Measurements from ENCODE around the gene PRG3. TPM values are rescaled to one million over a fixed set of nuclear protein-coding genes. Genes with fewer than 3 reads are reported as not detected.

Gene PRG3
- total and polyA plus RNA-seq, 2 of the 13 experiments (the other 11 are each of a cell fraction or from before 2014, with no cell fraction given): not detected

DNA sequence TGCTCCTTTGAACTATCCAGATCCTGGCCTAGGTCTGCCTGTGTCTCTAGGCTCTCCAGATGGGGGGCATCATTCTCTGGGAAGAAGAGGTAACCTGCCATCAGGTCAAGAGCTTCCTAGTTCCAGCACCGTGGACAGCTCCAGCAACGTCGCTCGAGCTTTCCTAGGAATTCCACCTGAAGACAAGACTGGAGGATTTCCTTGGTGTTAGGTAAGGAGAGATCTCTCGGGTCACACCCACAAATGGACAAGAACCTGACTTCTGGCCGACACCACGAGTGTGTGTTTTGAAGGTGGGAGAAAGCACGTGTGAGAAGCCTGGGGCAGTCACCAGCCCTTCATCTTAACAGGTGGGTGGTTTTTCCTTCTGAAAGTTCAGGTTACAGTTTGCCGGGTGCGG is 1.2 kb downstream of the PRG3 start (continued):
- TF ChIP-seq HES4 (CRISPR knock-in tag; IDR thresholded peaks at IDR 0.05; ENCODE audit: borderline replicate concordance) (no peak), ZNF160 (CRISPR knock-in tag; IDR thresholded peaks at IDR 0.05) (no peak), ZNF430 (CRISPR knock-in tag; IDR thresholded peaks at IDR 0.05) (no peak), SOX5 (CRISPR knock-in tag; IDR thresholded peaks at IDR 0.05; ENCODE audit: borderline replicate concordance) (no peak), GPN1 (CRISPR knock-in tag; IDR thresholded peaks at IDR 0.05; ENCODE audit: borderline replicate concordance) (no peak), DR1 (CRISPR knock-in tag; IDR thresholded peaks at IDR 0.05) (no peak), CENPT (CRISPR knock-in tag; IDR thresholded peaks at IDR 0.05; ENCODE audit: low read depth) (no peak), ZNF530 (CRISPR knock-in tag; IDR thresholded peaks at IDR 0.05; ENCODE audit: low read depth) (no peak), BORCS8-MEF2B (CRISPR knock-in tag; IDR thresholded peaks at IDR 0.05) (peak; percentile 35; the same call in 1 of the 2 replicates), ZNF746 (CRISPR knock-in tag; IDR thresholded peaks at IDR 0.05) (no peak), SRSF4 (IDR thresholded peaks at IDR 0.05; ENCODE audit: low read depth, low read length, poor library complexity, severe bottlenecking) (no peak), ZNF205 (CRISPR knock-in tag; IDR thresholded peaks at IDR 0.05) (no peak), ZKSCAN1 (IDR thresholded peaks at IDR 0.05; ENCODE audit: low read length) (no peak), ZNF354B (CRISPR knock-in tag; IDR thresholded peaks at IDR 0.05) (no peak), TCF7 (IDR thresholded peaks at IDR 0.05; ENCODE audit: low read depth) (no peak), ZNF7 (CRISPR knock-in tag; IDR thresholded peaks at IDR 0.05) (no peak), POLR2G (IDR thresholded peaks at IDR 0.05; ENCODE audit: low read depth, low read length) (no peak), SIX4 (CRISPR knock-in tag; IDR thresholded peaks at IDR 0.05) (no peak), ZNF782 (CRISPR knock-in tag; IDR thresholded peaks at IDR 0.05; ENCODE audit: borderline replicate concordance) (no peak), FOXM1 (CRISPR knock-in tag; IDR thresholded peaks at IDR 0.05) (no peak), ZBTB3 (CRISPR knock-in tag; IDR thresholded peaks at IDR 0.05; ENCODE audit: borderline replicate concordance, low read depth) (no peak), ZNF563 (CRISPR knock-in tag; IDR thresholded peaks at IDR 0.05) (peak; percentile 46; the same call in 1 of the 2 replicates), ZNF75D (CRISPR knock-in tag; IDR thresholded peaks at IDR 0.05; ENCODE audit: borderline replicate concordance) (no peak), ZFP90 (CRISPR knock-in tag; IDR thresholded peaks at IDR 0.05; ENCODE audit: borderline replicate concordance) (no peak; the same call in 1 of the 2 replicates), ZNF562 (CRISPR knock-in tag; IDR thresholded peaks at IDR 0.05; ENCODE audit: borderline replicate concordance) (no peak), ZSCAN29 (CRISPR knock-in tag; conservative IDR thresholded peaks at IDR 0.05) (no peak), KLF13 (CRISPR knock-in tag; IDR thresholded peaks at IDR 0.05) (no peak), SP5 (CRISPR knock-in tag; IDR thresholded peaks at IDR 0.05; ENCODE audit: borderline replicate concordance, low read depth) (no peak), RXRB (CRISPR knock-in tag; IDR thresholded peaks at IDR 0.05; ENCODE audit: borderline replicate concordance) (0 out of 2 replicates have a peak, but pooled peaks have one; percentile 13), ZNF589 (CRISPR knock-in tag; conservative IDR thresholded peaks at IDR 0.05) (no peak)
- TF ChIP-seq, protein P1, sequence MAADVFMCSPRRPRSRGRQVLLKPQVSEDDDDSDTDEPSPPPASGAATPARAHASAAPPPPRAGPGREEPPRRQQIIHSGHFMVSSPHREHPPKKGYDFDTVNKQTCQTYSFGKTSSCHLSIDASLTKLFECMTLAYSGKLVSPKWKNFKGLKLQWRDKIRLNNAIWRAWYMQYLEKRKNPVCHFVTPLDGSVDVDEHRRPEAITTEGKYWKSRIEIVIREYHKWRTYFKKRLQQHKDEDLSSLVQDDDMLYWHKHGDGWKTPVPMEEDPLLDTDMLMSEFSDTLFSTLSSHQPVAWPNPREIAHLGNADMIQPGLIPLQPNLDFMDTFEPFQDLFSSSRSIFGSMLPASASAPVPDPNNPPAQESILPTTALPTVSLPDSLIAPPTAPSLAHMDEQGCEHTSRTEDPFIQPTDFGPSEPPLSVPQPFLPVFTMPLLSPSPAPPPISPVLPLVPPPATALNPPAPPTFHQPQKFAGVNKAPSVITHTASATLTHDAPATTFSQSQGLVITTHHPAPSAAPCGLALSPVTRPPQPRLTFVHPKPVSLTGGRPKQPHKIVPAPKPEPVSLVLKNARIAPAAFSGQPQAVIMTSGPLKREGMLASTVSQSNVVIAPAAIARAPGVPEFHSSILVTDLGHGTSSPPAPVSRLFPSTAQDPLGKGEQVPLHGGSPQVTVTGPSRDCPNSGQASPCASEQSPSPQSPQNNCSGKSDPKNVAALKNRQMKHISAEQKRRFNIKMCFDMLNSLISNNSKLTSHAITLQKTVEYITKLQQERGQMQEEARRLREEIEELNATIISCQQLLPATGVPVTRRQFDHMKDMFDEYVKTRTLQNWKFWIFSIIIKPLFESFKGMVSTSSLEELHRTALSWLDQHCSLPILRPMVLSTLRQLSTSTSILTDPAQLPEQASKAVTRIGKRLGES (CRISPR knock-in tag; IDR thresholded peaks at IDR 0.05; ENCODE audit: borderline replicate concordance): no peak
- TF ChIP-seq, protein P2, sequence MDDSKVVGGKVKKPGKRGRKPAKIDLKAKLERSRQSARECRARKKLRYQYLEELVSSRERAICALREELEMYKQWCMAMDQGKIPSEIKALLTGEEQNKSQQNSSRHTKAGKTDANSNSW (CRISPR knock-in tag; IDR thresholded peaks at IDR 0.05; ENCODE audit: borderline replicate concordance): no peak

Data from HepG2 (cell line).